Left lung (tissue), 10 donors: ENCODE measurements around the gene RGPD8. TPM values are rescaled to one million over a fixed set of nuclear protein-coding genes. Genes with fewer than 3 reads are reported as not detected.

Experiments used
- ATAC-seq: fragments of 200-7000 bp; cut with Tn5 transposase; one replicate; pipeline ENCODE4 v1.9.1; 2020; ENCODE audit warnings: moderate library complexity
- DNase-seq, 4 donors: peaks; one replicate each; pipeline ENCODE4 v3.0.0-alpha.2; 2013 to 2020
- H3K27ac ChIP-seq, 2 donors: fragments of 200-600 bp; sonication (generic) in 1 of 2; one replicate each; pipeline versions ENCODE4 v1.5.0 to v1.8.0; 2020 to 2021
- H3K27me3 ChIP-seq, 2 donors: fragments of 200-600 bp; sonication (generic) in 1 of 2; one replicate each; pipeline versions ENCODE4 v1.5.0 to v1.8.0; 2020 to 2021
- H3K36me3 ChIP-seq, 2 donors: fragments of 200-600 bp; sonication (generic) in 1 of 2; one replicate each; pipeline versions ENCODE4 v1.5.0 to v1.8.0; 2020 to 2021
- H3K4me1 ChIP-seq, 2 donors: fragments of 200-600 bp; one replicate each; pipeline ENCODE4 v1.8.0; 2021
- H3K4me3 ChIP-seq, 2 donors: fragments of 200-600 bp; sonication (generic) in 1 of 2; one replicate each; pipeline versions ENCODE4 v1.5.0 to v1.8.0; 2020 to 2021; ENCODE audit warnings: mild to moderate bottlenecking in 1 of 2
- H3K9me3 ChIP-seq, 2 donors: fragments of 200-600 bp; sonication (generic) in 1 of 2; one replicate each; pipeline versions ENCODE4 v1.5.0 to v1.8.0; 2020 to 2021
- intact Hi-C, 2 donors: fragments of 100-400 bp; cut with DNase I; formaldehyde crosslinking; loops; one replicate each; pipeline versions ENCODE4 v1.11.2 to v1.14.2; 2022
- polyA plus RNA-seq, 6 donors: library from polyadenylated mRNA; unstranded; fragments of 120-200 nt; gene quantifications; one replicate each; pipeline ENCODE4 v1.2.1, GENCODE V29; 2013; ENCODE audit not compliant: insufficient read length in 6 of 6
- total RNA-seq, 2 donors: library from RNA; stranded (reverse); fragmentation: NEBNext Ultra II Directional; extraction: Animal tissue kit (Norgen Biotek cat#: 25700); gene quantifications; one replicate each; pipeline ENCODE4 v1.2.1, GENCODE V29; 2021
- TF ChIP-seq, protein P1 (sequence below), 2 donors: fragments of 200-600 bp; sonication (generic) in 1 of 2; IDR thresholded peaks; one replicate each; pipeline versions ENCODE4 v1.5.0 to v1.8.0; 2021; ENCODE audit warnings: antibody characterized with exemption in 2 of 2
- donor health status: DM: no; HTN: yes; CAD: no.
- donor health status: DM: no; HTN: no; CAD: no.

Gene RGPD8
- total and polyA plus RNA-seq, 8 donors, result 2.6 to 15.1 (median 5.9) TPM

DNA sequence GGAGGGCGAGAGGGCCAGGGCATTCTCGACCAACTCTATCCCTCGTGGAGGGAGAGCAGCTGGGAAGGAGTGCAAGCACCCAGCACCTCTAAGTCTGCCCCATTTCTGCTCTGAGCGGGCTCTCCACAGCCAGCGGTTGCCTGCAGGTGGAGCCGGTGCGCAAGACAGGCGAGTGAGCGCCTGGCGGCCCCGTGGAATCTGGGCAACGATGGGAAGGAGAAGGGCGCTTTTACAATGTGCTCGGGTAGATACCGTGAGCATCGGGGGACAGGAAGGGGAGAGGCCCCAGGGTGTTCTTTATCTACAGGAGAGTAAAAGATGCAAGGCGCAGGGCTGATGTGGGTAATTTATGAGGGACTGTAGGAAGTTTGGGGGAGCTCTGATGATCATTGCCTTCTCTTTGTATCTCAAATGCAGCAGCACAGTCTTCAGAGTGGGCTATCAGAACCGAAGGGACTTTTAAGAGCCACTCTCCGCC lies 47.6 kb upstream of the RGPD8 start:
- Histone ChIP-seq H3K9me3 (no peaks in the 10 kb centered on the region), H3K27ac (peak overlapping the region; percentile 85 to 95), H3K4me3 (peak overlapping the region; percentile 51 to 93), H3K27me3 (no peaks in the 10 kb centered on the region), H3K4me1 (peaks cover 15 to 33% of the 10 kb centered on the region in 2 donors), H3K36me3 (no peaks in the 10 kb centered on the region)
- DNase-seq (peak; percentile 72 to 96 (median 86)), ATAC-seq (peak; percentile 92)
- TF ChIP-seq, protein P1, sequence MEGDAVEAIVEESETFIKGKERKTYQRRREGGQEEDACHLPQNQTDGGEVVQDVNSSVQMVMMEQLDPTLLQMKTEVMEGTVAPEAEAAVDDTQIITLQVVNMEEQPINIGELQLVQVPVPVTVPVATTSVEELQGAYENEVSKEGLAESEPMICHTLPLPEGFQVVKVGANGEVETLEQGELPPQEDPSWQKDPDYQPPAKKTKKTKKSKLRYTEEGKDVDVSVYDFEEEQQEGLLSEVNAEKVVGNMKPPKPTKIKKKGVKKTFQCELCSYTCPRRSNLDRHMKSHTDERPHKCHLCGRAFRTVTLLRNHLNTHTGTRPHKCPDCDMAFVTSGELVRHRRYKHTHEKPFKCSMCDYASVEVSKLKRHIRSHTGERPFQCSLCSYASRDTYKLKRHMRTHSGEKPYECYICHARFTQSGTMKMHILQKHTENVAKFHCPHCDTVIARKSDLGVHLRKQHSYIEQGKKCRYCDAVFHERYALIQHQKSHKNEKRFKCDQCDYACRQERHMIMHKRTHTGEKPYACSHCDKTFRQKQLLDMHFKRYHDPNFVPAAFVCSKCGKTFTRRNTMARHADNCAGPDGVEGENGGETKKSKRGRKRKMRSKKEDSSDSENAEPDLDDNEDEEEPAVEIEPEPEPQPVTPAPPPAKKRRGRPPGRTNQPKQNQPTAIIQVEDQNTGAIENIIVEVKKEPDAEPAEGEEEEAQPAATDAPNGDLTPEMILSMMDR (IDR thresholded peaks at IDR 0.05), result peak; percentile 68 to 76
- intact Hi-C loops, result no loop called here

DNA sequence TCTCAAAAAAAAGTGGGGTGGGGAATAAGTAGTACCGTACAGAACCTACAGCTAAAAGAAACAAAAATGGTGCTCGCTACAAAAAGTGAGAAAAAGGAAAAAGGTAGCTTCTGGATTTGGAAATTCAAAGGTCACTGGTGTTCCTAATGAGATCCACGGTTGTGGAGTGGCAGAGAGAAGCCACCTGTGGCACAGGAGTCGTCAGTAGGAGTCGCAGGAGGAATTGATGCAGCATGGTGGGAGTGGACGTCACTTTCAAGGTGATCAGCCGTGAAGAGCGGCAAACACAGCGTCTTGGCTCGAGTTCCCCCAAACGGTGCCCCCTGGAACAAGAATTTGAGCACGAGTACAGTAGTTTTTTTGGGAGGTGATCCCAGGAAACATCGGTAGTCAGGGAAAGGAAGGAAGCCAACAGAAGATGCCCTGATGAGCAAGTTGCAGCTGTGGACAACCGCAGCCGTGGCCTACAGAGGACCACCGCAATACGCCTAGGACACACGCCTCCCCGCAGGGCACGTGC lies 47.1 kb upstream of the RGPD8 start:
- intact Hi-C loops, result no loop called here
- ATAC-seq, result no peak
- peak overlapping the region; percentile 51 to 93 for H3K4me3 ChIP-seq
- no peak for DNase-seq
- H3K9me3 ChIP-seq, result no peaks in the 10 kb centered on the region
- TF ChIP-seq, protein P1 (IDR thresholded peaks at IDR 0.05), result no peak
- H3K36me3 ChIP-seq, result no peaks in the 10 kb centered on the region
- H3K27ac ChIP-seq, result peak overlapping the region in 1 of 2 donors; percentile 95
- H3K27me3 ChIP-seq, result no peaks in the 10 kb centered on the region
- H3K4me1 ChIP-seq, result peaks cover 15 to 31% of the 10 kb centered on the region in 2 donors

DNA sequence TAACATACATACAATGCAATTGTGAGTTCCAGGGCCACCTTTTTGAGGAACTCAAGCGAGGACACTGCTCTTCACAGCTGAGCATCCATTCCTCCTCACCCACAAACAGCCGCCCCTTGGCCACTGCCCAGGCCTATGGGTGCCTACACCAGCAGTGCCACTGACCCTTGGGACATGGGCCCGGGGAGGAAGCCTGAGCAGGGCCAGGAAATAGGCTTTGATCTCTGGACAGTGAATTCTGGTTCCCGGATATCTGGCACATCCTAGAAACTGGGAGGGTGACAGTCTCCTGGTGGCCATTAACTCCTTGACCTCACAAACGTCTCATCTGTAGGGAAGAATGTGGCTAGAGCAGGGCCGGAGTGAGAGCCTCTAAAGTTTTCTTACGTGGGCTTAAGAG lies 43.0 kb upstream of the RGPD8 start:
- intact Hi-C loops, result no loop called here
- Histone ChIP-seq H3K36me3 (no peaks in the 10 kb centered on the region), H3K4me1 (peaks cover 5 to 6% of the 10 kb centered on the region in 2 donors), H3K4me3 (no peak overlapping the region), H3K9me3 (no peaks in the 10 kb centered on the region), H3K27ac (no peak overlapping the region), H3K27me3 (no peaks in the 10 kb centered on the region)
- TF ChIP-seq, protein P1 (IDR thresholded peaks at IDR 0.05), result no peak
- ATAC-seq, result no peak
- DNase-seq, result no peak

DNA sequence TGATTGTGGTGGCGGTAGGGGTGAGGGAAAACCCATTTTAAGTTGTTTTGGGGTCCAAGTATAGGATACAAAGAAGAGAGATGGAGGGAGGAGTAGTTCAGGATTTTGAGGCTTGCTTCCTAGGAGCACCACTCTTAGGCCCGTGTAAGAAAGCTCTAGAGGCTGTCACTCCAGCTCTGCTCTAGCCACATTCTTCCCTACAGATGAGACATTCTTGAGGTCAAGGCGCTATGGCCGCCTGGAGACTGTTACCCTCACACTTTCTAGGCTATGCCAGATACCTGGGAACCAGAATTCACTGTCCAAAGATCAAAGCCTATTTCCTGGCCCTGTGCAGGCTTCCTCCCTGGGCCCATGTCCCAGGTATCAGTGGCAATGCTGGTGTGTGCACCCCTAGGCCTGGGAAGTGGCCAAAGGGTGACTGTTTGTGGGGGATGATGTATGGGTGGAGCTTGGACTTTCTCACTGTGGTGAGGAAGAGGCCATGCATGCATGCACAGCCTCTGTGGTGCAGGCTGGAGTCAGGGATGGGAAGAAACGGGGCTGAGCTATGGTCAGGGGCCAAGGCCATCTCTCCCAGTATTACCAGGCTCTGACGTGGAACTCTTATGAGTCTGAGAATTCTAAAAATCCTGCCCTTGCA lies 41.5 kb upstream of the RGPD8 start:
- intact Hi-C loops, result no loop called here
- Histone ChIP-seq H3K9me3 (no peaks in the 10 kb centered on the region), H3K36me3 (no peaks in the 10 kb centered on the region), H3K4me3 (no peak overlapping the region), H3K27ac (no peak overlapping the region), H3K27me3 (no peaks in the 10 kb centered on the region), H3K4me1 (no peaks in the 10 kb centered on the region)
- ATAC-seq (no peak), DNase-seq (no peak)
- TF ChIP-seq, protein P1 (IDR thresholded peaks at IDR 0.05), result no peak

DNA sequence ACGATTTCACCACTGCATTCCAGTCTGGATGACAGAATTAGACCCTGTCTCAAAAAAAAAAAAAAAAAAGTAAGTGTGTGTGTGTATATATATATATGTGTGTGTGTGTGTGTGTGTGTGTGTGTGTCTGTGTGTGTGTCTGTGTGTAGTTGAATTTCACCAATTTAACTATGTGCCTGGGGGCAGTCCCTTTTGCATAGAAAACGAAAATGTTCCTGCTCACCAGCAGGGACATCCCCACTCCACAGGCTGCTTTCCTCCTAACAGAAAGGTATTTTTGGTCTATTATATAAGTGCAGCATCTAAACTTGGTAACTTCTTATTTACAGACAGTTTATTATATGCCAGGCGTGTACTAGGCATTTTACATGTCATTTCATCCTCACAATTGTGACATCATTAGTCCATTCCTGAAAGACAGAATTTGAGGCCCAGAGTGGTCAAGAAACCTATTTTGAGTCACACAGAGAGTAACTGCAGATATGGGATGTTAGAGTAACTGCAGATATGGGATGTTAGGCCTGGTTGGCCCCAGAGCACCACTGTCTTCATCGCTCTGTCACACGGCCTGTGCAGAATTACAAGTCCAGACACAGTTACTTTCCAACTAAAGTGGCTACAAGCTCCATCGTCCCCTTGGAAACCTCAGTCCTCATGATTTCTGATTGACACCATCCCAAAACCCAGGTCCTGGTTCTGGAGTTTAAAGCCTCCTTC lies 39.3 kb upstream of the RGPD8 start:
- Histone ChIP-seq H3K4me3 (no peak overlapping the region), H3K4me1 (no peaks in the 10 kb centered on the region), H3K27me3 (no peaks in the 10 kb centered on the region), H3K27ac (no peak overlapping the region), H3K36me3 (no peaks in the 10 kb centered on the region), H3K9me3 (no peaks in the 10 kb centered on the region)
- TF ChIP-seq, protein P1 (IDR thresholded peaks at IDR 0.05), result no peak
- no peak for DNase-seq
- intact Hi-C loops, result no loop called here
- ATAC-seq, result no peak
